H9 (cell line): ENCODE measurements around the gene G2E3. TPM values are rescaled to one million over a fixed set of nuclear protein-coding genes. Genes with fewer than 3 reads are reported as not detected.

Source experiments
- DNase-seq: peaks from one replicate; pipeline ENCODE4 v3.0.0-alpha.2; 2017
- H2AFZ ChIP-seq: one replicate; pipeline ENCODE4 v1.6.1; 2013; ENCODE audit warnings: mild to moderate bottlenecking, low read length, control low read depth, moderate library complexity
- H2AK5ac ChIP-seq: 2 replicates; pipeline ENCODE4 v1.6.1; 2013; ENCODE audit warnings: low read length, control low read depth, mixed read lengths; ENCODE audit not compliant: insufficient read length
- H2BK120ac ChIP-seq: one replicate; pipeline ENCODE4 v1.6.1; 2013; ENCODE audit warnings: low read depth, mild to moderate bottlenecking, low read length, control low read depth, inconsistent platforms; ENCODE audit not compliant: poor library complexity, severe bottlenecking
- H2BK12ac ChIP-seq: 2 replicates; pipeline ENCODE4 v1.6.1; 2013; ENCODE audit warnings: low read length, control low read depth, mixed read lengths, low read depth; ENCODE audit not compliant: insufficient read length
- H2BK15ac ChIP-seq: 2 replicates; pipeline ENCODE4 v1.6.1; 2013; ENCODE audit warnings: low read depth, low read length, control low read depth
- H2BK20ac ChIP-seq: one replicate; pipeline ENCODE4 v1.6.1; 2013; ENCODE audit warnings: low read depth, mild to moderate bottlenecking, low read length, control low read depth, inconsistent platforms; ENCODE audit not compliant: poor library complexity, severe bottlenecking
- H2BK5ac ChIP-seq: 2 replicates; pipeline ENCODE4 v1.6.1; 2013; ENCODE audit warnings: low read length, control low read depth, mixed read lengths; ENCODE audit not compliant: insufficient read length
- H3K14ac ChIP-seq: 2 replicates; pipeline ENCODE4 v1.6.1; 2013; ENCODE audit warnings: low read length, control low read depth; ENCODE audit not compliant: insufficient read depth
- H3K18ac ChIP-seq: 2 replicates; pipeline ENCODE4 v1.6.1; 2013; ENCODE audit warnings: low read depth, mild to moderate bottlenecking, mixed read lengths, low read length, control low read depth; ENCODE audit not compliant: insufficient read length
- H3K23ac ChIP-seq: 2 replicates; pipeline ENCODE4 v1.6.1; 2013; ENCODE audit warnings: low read length, control low read depth, mixed read lengths, low read depth; ENCODE audit not compliant: insufficient read length
- H3K23me2 ChIP-seq: 2 replicates; pipeline ENCODE4 v1.6.1; 2013; ENCODE audit warnings: low read depth, mild to moderate bottlenecking, mixed read lengths, low read length, control low read depth; ENCODE audit not compliant: insufficient read length, poor library complexity, severe bottlenecking
- H3K27ac ChIP-seq: 2 replicates; pipeline ENCODE4 v1.5.1; 2013; ENCODE audit warnings: low read length, control low read depth, mixed read lengths, low read depth; ENCODE audit not compliant: insufficient read length
- H3K27me3 ChIP-seq: 2 replicates; pipeline ENCODE4 v1.6.1; 2013; ENCODE audit warnings: low read length, control low read depth, inconsistent platforms; ENCODE audit not compliant: insufficient read depth
- H3K4ac ChIP-seq: 2 replicates; pipeline ENCODE4 v1.6.1; 2013; ENCODE audit warnings: low read depth, mild to moderate bottlenecking, control low read depth, inconsistent platforms, low read length, moderate library complexity
- H3K4me1 ChIP-seq: 2 replicates; pipeline ENCODE4 v1.6.1; 2013; ENCODE audit warnings: low read length, control low read depth, inconsistent platforms; ENCODE audit not compliant: insufficient read depth
- H3K4me2 ChIP-seq: 2 replicates; pipeline ENCODE4 v1.6.1; 2013; ENCODE audit warnings: low read length, control low read depth, mixed read lengths; ENCODE audit not compliant: insufficient read length, insufficient read depth
- H3K56ac ChIP-seq: 2 replicates; pipeline ENCODE4 v1.6.1; 2013; ENCODE audit warnings: low read depth, mild to moderate bottlenecking, mixed read lengths, low read length, control low read depth; ENCODE audit not compliant: insufficient read length
- H3K79me1 ChIP-seq: 2 replicates; pipeline ENCODE4 v1.6.1; 2013; ENCODE audit warnings: low read depth, mild to moderate bottlenecking, moderate library complexity, low read length, control low read depth, inconsistent platforms; ENCODE audit not compliant: insufficient read depth, poor library complexity, severe bottlenecking
- H3K79me2 ChIP-seq: 2 replicates; pipeline ENCODE4 v1.6.1; 2013; ENCODE audit warnings: low read length, control low read depth, inconsistent platforms; ENCODE audit not compliant: insufficient read depth
- H3K9ac ChIP-seq: 2 replicates; pipeline ENCODE4 v1.6.1; 2013; ENCODE audit warnings: low read length, control low read depth, mixed read lengths; ENCODE audit not compliant: insufficient read length; ENCODE audit errors: extremely low read depth
- H3K9me3 ChIP-seq: one replicate; pipeline ENCODE4 v1.6.1; 2013; ENCODE audit warnings: low read depth, low read length, inconsistent platforms; ENCODE audit not compliant: control insufficient read depth
- H3T11ph ChIP-seq: one replicate; pipeline ENCODE4 v1.6.1; 2013; ENCODE audit warnings: mild to moderate bottlenecking, low read length, control low read depth, inconsistent platforms
- H4K20me1 ChIP-seq: one replicate; pipeline ENCODE4 v1.6.1; 2013; ENCODE audit not compliant: control insufficient read depth, insufficient read length, insufficient read depth
- H4K5ac ChIP-seq: 2 replicates; pipeline ENCODE4 v1.6.1; 2013; ENCODE audit warnings: low read depth, mild to moderate bottlenecking, mixed read lengths, low read length, control low read depth; ENCODE audit not compliant: insufficient read length
- H4K8ac ChIP-seq: replicated peaks from 2 replicates; pipeline ENCODE4 v1.6.1; 2013; ENCODE audit warnings: low read length, control low read depth, mixed read lengths, low read depth; ENCODE audit not compliant: insufficient read length
- H4K91ac ChIP-seq: 2 replicates; pipeline ENCODE4 v1.6.1; 2013; ENCODE audit warnings: low read depth, mild to moderate bottlenecking, moderate library complexity, mixed read lengths, low read length, control low read depth; ENCODE audit not compliant: insufficient read length
- H3K27ac Mint-ChIP-seq, 3 experiments: 2 replicates in 2 of 3; 3 replicates in 1 of 3; pipeline ENCODE4 v1.8.0; 2020 to 2021; ENCODE audit warnings: mixed read lengths in 3 of 3, mild to moderate bottlenecking in 1 of 3, moderate library complexity in 1 of 3
- H3K27me3 Mint-ChIP-seq: 2 replicates; pipeline ENCODE4 v1.8.0; 2021; ENCODE audit warnings: low read depth, mild to moderate bottlenecking, moderate library complexity, mixed read lengths
- H3K36me3 Mint-ChIP-seq, 3 experiments: 2 replicates in 2 of 3; 3 replicates in 1 of 3; pipeline ENCODE4 v1.8.0; 2020 to 2021; ENCODE audit warnings: low read depth in 3 of 3, mixed read lengths in 3 of 3; ENCODE audit not compliant: insufficient read depth in 1 of 3
- H3K4me1 Mint-ChIP-seq, 2 experiments: 2 replicates each; pipeline ENCODE4 v1.8.0; 2020; ENCODE audit warnings: mixed read lengths in 2 of 2
- H3K4me3 Mint-ChIP-seq, 2 experiments: 2 replicates in 1 of 2; 3 replicates in 1 of 2; pipeline ENCODE4 v1.8.0; 2020 to 2021; ENCODE audit warnings: mild to moderate bottlenecking in 2 of 2, mixed read lengths in 2 of 2, moderate library complexity in 1 of 2
- H3K9me3 Mint-ChIP-seq, 2 experiments: 2 replicates in 1 of 2; 3 replicates in 1 of 2; pipeline ENCODE4 v1.8.0; 2020; ENCODE audit warnings: mild to moderate bottlenecking in 2 of 2, mixed read lengths in 2 of 2, moderate library complexity in 1 of 2
- CTCF ChIP-seq: fragments of 200-600 bp; sonication (generic); conservative IDR thresholded peaks from 3 replicates; pipeline ENCODE4 v1.8.0; 2021; ENCODE audit warnings: antibody characterized with exemption, mild to moderate bottlenecking
- WGBS: extraction: QIAGEN DNeasy Blood & Tissue Kit; methylation state at CpG from one replicate; pipeline ENCODE4 v1.1.7; 2013; ENCODE audit warnings: missing lambda C conversion rate, low lambda C conversion rate, mixed read lengths; ENCODE audit not compliant: insufficient read length; ENCODE audit errors: extremely low coverage; 5-methylcytosine and 5-hydroxymethylcytosine counted together
- total RNA-seq: library from RNA; stranded (reverse); gene quantifications from 2 replicates; pipeline ENCODE4 v1.2.1, GENCODE V29; 2021

Gene G2E3
- total RNA-seq, 1 experiment from 2014 or later, result 49.2 TPM

- Mint-ChIP-seq H3K4me3 (no peak overlapping the region), H3K27me3 (no peaks in the 10 kb centered on the region), H3K4me1 (peaks cover 15 to 30% of the 10 kb centered on the region in 2 experiments), H3K27ac (no peak overlapping the region), H3K36me3 (peaks cover 4 to 15% (median 4%) of the 10 kb centered on the region in 3 experiments; a peak in 4 of 7 replicates), H3K9me3 (peaks cover 9 to 13% of the 10 kb centered on the region in 2 experiments)
- Histone ChIP-seq H2AFZ (no peak overlapping the region), H3K4me1 (peaks cover 4% of the 10 kb centered on the region; the same call in 1 of the 2 replicates), H3K4me2 (no peak overlapping the region), H3K9me3 (no peaks in the 10 kb centered on the region), H2BK15ac (no peak overlapping the region), H3K23ac (no peak overlapping the region), H2BK12ac (no peak overlapping the region), H3K56ac (no peak overlapping the region), H2BK20ac (no peak overlapping the region), H3K79me1 (no peaks in the 10 kb centered on the region), H4K8ac (no peak overlapping the region), H4K91ac (no peak overlapping the region), H4K20me1 (no peaks in the 10 kb centered on the region), H3K27ac (no peak overlapping the region), H3K79me2 (no peaks in the 10 kb centered on the region), H2BK5ac (no peak overlapping the region), H2AK5ac (no peak overlapping the region), H3K9ac (no peak overlapping the region), H2BK120ac (no peak overlapping the region), H3T11ph (no peak overlapping the region), H3K4ac (no peak overlapping the region), H3K14ac (no peak overlapping the region), H3K27me3 (no peaks in the 10 kb centered on the region), H3K23me2 (no peaks in the 10 kb centered on the region), H3K18ac (no peak overlapping the region), H4K5ac (no peak overlapping the region)
- TF ChIP-seq CTCF, result no peak
- no CpG with 5 or more reads among the region's 2 CpGs for WGBS
- no peak for DNase-seq
These were observed 33.1 kb upstream of the G2E3 start for GRCh38 chr14:30525833-30526232.
